ENCODE data around the gene MTPN. TPM values are rescaled to one million over a fixed set of nuclear protein-coding genes. Genes with fewer than 3 reads are reported as not detected.

Gene MTPN
- total RNA-seq, 1 experiment from 2014 or later: 98.2 TPM

- WGBS (ENCODE audit: extremely low coverage, insufficient read length, low lambda C conversion rate): no CpG with 5 or more reads among the region's 9 CpGs
- no peak overlapping the region for H2BK15ac ChIP-seq (ENCODE audit: low read depth, low read length)
- no peak overlapping the region for H3K18ac ChIP-seq (ENCODE audit: insufficient read length, low read depth, low read length)
- H4K91ac ChIP-seq (ENCODE audit: insufficient read length, low read depth, low read length): no peak overlapping the region
- H2BK120ac ChIP-seq (ENCODE audit: low read depth, low read length, poor library complexity, severe bottlenecking): no peak overlapping the region
- no peaks in the 10 kb centered on the region for H3K27me3 Mint-ChIP-seq (ENCODE audit: low read depth)
- no peak overlapping the region for H2AK5ac ChIP-seq (ENCODE audit: insufficient read length, low read length)
- H4K8ac ChIP-seq (replicated peaks; ENCODE audit: insufficient read length, low read depth, low read length): no peak overlapping the region
- peaks cover 24 to 26% of the 10 kb centered on the region in 2 experiments for H3K4me1 Mint-ChIP-seq
- H3K4ac ChIP-seq (ENCODE audit: low read depth, low read length): no peak overlapping the region
- no peaks in the 10 kb centered on the region for H3K9me3 Mint-ChIP-seq
- H3K79me2 ChIP-seq (ENCODE audit: insufficient read depth, low read length): no peaks in the 10 kb centered on the region; the same call in 1 of the 2 replicates
- H3K4me3 Mint-ChIP-seq: no peak overlapping the region
- peaks cover 6 to 10% (median 6%) of the 10 kb centered on the region in 3 experiments; a peak in 6 of 7 replicates for H3K36me3 Mint-ChIP-seq (ENCODE audit: insufficient read depth in 1 of 3, low read depth in 3 of 3)
- no peak for DNase-seq
- H4K20me1 ChIP-seq (ENCODE audit: control insufficient read depth, insufficient read depth, insufficient read length): no peaks in the 10 kb centered on the region
- H3K27ac ChIP-seq (ENCODE audit: insufficient read length, low read depth, low read length): no peak overlapping the region
- no peak for TF ChIP-seq CTCF (conservative IDR thresholded peaks at IDR 0.05)
- H3K27me3 ChIP-seq (ENCODE audit: insufficient read depth, low read length): no peaks in the 10 kb centered on the region
- no peak overlapping the region for H3K23ac ChIP-seq (ENCODE audit: insufficient read length, low read depth, low read length)
- no peak overlapping the region for H2BK20ac ChIP-seq (ENCODE audit: low read depth, low read length, poor library complexity, severe bottlenecking)
- H3K9me3 ChIP-seq (ENCODE audit: control insufficient read depth, low read depth, low read length): no peaks in the 10 kb centered on the region
- H3K23me2 ChIP-seq (ENCODE audit: insufficient read length, low read depth, low read length, poor library complexity, severe bottlenecking): no peaks in the 10 kb centered on the region
- no peak overlapping the region for H4K5ac ChIP-seq (ENCODE audit: insufficient read length, low read depth, low read length)
- H3K4me1 ChIP-seq (ENCODE audit: insufficient read depth, low read length): peaks cover 8% of the 10 kb centered on the region
- no peak overlapping the region for H2BK12ac ChIP-seq (ENCODE audit: insufficient read length, low read depth, low read length)
- H3K14ac ChIP-seq (ENCODE audit: insufficient read depth, low read length): no peak overlapping the region
- no peak overlapping the region for H3K9ac ChIP-seq (ENCODE audit: extremely low read depth, insufficient read length, low read length)
- peak overlapping the region; percentile 48 to 89 (median 58); a peak in 6 of 7 replicates for H3K27ac Mint-ChIP-seq
- H3K79me1 ChIP-seq (ENCODE audit: insufficient read depth, low read depth, low read length, poor library complexity, severe bottlenecking): no peaks in the 10 kb centered on the region
- H3T11ph ChIP-seq (ENCODE audit: low read length): no peak overlapping the region
- no peak overlapping the region for H2BK5ac ChIP-seq (ENCODE audit: insufficient read length, low read length)
- no peak overlapping the region for H3K56ac ChIP-seq (ENCODE audit: insufficient read length, low read depth, low read length)
- H3K4me2 ChIP-seq (ENCODE audit: insufficient read depth, insufficient read length, low read length): no peak overlapping the region
- no peak overlapping the region for H2AFZ ChIP-seq (ENCODE audit: low read length)
Measured at GRCh38 chr7:135930565-135931461, 46.3 kb downstream of the MTPN start.

Measured in H9 (cell line).